Heart left ventricle (tissue), 16 donors: ENCODE data around the gene LRFN4. TPM values are rescaled to one million over a fixed set of nuclear protein-coding genes. Genes with fewer than 3 reads are reported as not detected.

Experiments
- ATAC-seq, 4 donors: fragments of 200-7000 bp; cut with Tn5 transposase; one replicate each; pipeline ENCODE4 v1.9.1; 2020 to 2022; ENCODE audit warnings: moderate library complexity in 4 of 4, mild to moderate bottlenecking in 3 of 4, moderate number of reproducible peaks in 1 of 4
- DNase-seq, 5 donors: peaks; one replicate each; pipeline ENCODE4 v3.0.0-alpha.2; 2020
- H3K27ac ChIP-seq, 12 donors: fragments of 200-600 bp; sonication (generic) in 4 of 12; one replicate each; pipeline versions ENCODE4 v1.5.0 to v1.8.0; 2016 to 2022; ENCODE audit warnings: mild to moderate bottlenecking in 2 of 12
- H3K27me3 ChIP-seq, 9 donors: fragments of 200-600 bp; sonication (generic) in 2 of 9; one replicate each; pipeline versions ENCODE4 v1.5.1 to v1.8.0; 2016 to 2022; ENCODE audit warnings: mild to moderate bottlenecking in 3 of 9
- H3K36me3 ChIP-seq, 9 donors: fragments of 200-600 bp; sonication (generic) in 2 of 9; one replicate each; pipeline versions ENCODE4 v1.5.0 to v1.8.0; 2018 to 2022; ENCODE audit warnings: mild to moderate bottlenecking in 2 of 9
- H3K4me1 ChIP-seq, 12 donors: fragments of 200-600 bp; sonication (generic) in 4 of 12; one replicate each; pipeline versions ENCODE4 v1.5.0 to v1.8.0; 2016 to 2022; ENCODE audit warnings: mild to moderate bottlenecking in 3 of 12
- H3K4me3 ChIP-seq, 12 donors: fragments of 200-600 bp; sonication (generic) in 4 of 12; one replicate each; pipeline versions ENCODE4 v1.5.0 to v1.8.0; 2017 to 2022; ENCODE audit warnings: mild to moderate bottlenecking in 9 of 12, moderate library complexity in 4 of 12
- H3K9me3 ChIP-seq, 12 donors: fragments of 200-600 bp; sonication (generic) in 4 of 12; one replicate each; pipeline versions ENCODE4 v1.5.0 to v1.8.0; 2016 to 2022; ENCODE audit warnings: mild to moderate bottlenecking in 1 of 12
- POLR2A ChIP-seq, 2 donors: fragments of 450-650 bp; IDR thresholded peaks; one replicate each; pipeline ENCODE4 v1.6.1; 2017; ENCODE audit warnings: antibody characterized with exemption in 2 of 2, mild to moderate bottlenecking in 2 of 2, moderate library complexity in 2 of 2
- WGBS, 4 donors: extraction: QIAGEN DNeasy Blood & Tissue Kit in 2 of 4; methylation state at CpG; one replicate each; pipeline versions ENCODE4 v1.1.5 to v1.1.7; 2013 to 2018; 5-methylcytosine and 5-hydroxymethylcytosine counted together
- intact Hi-C, 10 donors: fragments of 100-400 bp; cut with DNase I; formaldehyde crosslinking; loops; one replicate each; pipeline versions ENCODE4 v1.11.1 to v1.14.2; 2022
- long read RNA-seq, 3 donors: library from polyadenylated mRNA; unstranded; transcript quantifications; one replicate each; pipeline ENCODE4 v2.0.0, GENCODE V29; 2020 to 2021
- polyA plus RNA-seq, 2 donors: library from polyadenylated mRNA; stranded (reverse); fragments of 200-250 nt; gene quantifications; one replicate each; pipeline ENCODE4 v1.2.3, GENCODE V29; 2013
- total RNA-seq, 9 donors: library from RNA; depleted of rRNA in 2 of 9; stranded (reverse); fragments of >200 nt in 2 of 9; fragmentation: NEBNext Ultra II Directional in 3 of 9; extraction: Animal tissue kit (Norgen Biotek cat#: 25700) in 3 of 9; gene quantifications; one replicate each; pipeline versions ENCODE4 v1.1.0 to v1.2.4, GENCODE V29; 2016 to 2023
- TF ChIP-seq, protein P1 (sequence below), 12 donors: fragments of 200-600 bp; sonication (generic) in 4 of 12; IDR thresholded peaks; one replicate each; pipeline versions ENCODE4 v1.5.0 to v1.8.0; 2018 to 2022; ENCODE audit warnings: antibody characterized with exemption in 12 of 12, mild to moderate bottlenecking in 5 of 12
- donor health status: ischemic (EF 13 %, LVEDD 7.1; RV severe dilation, severe dysfunction).
- donor health status: healthy with polysubstance abuse.
- donor health status: DM: no; HTN: yes; CAD: no.
- donor health status: DM: no; HTN: no; CAD: no.
- donor health status: ischemic (EF 25% LVEDD 6.9; RV normal size, moderate dysfunction).
- donor health status: ischemic (EF 25% LVEDD 5.7; RV mildly dilated, moderate dysfunction).
- donor health status: healthy.
- donor health status: DM: yes; HTN: yes; CAD: no.
- donor health status: ischemic (EF 35%, LVEDD 5.7; RV mildly dilated, moderate dysfunction).
- donor health status: nonischemic (EF 11% LVEDD 7.7; RV severe dilation, severe dysfunction).
- donor health status: DM: yes; HTN: yes; CAD: no.
- donor health status: PGD.
- donor health status: ischemic (EF 29% LVEDD 5.4; RV normal size, mild dysfunction).
- donor health status: nonischemic (EF 23%, LVEDD 6.1; RV moderate dilation, normal function).

LRFN4 gene
- total RNA-seq (10 to 100 TPM in 8 of 9 donors, 1 to 10 TPM in 1; 8.2 to 22.0 (median 14.9) TPM), polyA plus RNA-seq (10 to 100 TPM; 15.4 to 22.1 TPM)
- long read RNA-seq, donor 1, transcript LRFN4-201 (2 exons, 2,431 nt), result major isoform, 20 of 33 reads
- long read RNA-seq, donor 1, partial matches to known transcripts, result 0 of 33 reads
- long read RNA-seq, donor 1, other reads (novel, unspliced or antisense), result 13 of 33 reads
- long read RNA-seq, donor 2, transcript LRFN4-201 (2 exons, 2,431 nt), result major isoform, 5 of 7 reads
- long read RNA-seq, donor 2, partial matches to known transcripts, result 1 of 7 reads
- long read RNA-seq, donor 2, other reads (novel, unspliced or antisense), result 1 of 7 reads
- long read RNA-seq, donor 3, transcript LRFN4-201 (2 exons, 2,431 nt), result major isoform, 26 of 36 reads
- long read RNA-seq, donor 3, partial matches to known transcripts, result 3 of 36 reads
- long read RNA-seq, donor 3, other reads (novel, unspliced or antisense), result 7 of 36 reads

DNA sequence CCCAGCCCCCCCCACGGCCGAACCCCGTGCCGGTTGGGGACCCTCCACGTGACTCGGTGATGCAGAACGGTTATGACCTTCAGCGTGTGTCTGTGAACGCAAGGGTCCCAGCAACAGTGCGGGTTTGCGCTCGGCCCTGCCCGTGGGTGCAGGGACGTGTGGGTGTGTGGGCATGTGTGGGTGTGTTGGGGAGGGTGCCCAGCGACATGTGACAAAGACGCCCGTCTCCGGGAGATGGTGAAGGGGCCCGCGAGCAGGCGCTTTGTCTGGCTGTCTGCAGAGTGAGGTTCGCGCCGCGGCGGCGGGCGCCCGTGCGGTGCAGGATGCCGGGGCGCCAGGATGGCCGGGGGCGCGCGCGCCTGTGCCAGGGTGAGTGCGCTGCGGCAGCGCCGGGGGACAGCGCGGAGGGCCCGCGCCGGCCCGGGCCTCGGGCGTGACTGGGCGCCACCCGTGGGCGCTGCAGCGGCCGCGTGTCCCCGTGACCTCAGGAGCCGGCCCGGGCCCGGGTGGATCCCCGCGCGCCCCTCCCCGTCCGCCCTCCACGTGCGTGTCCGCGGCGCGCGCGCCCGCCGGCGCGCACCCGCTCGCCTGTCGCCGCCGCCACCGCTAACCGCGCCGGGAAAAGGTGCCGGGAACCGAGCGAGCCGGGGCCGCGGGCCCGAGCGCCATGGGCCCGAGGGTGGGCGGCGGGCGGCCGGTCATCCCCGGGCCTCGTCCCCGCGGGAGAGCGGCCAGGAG lies at the start of gene LRFN4:
LRFN4 (plus strand) TSS at position 569 of the 738 bp plus-strand sequence. CDS start 681 bp downstream, outside the sequence.
- H3K9me3 ChIP-seq, result no peaks in the 10 kb centered on the region
- intact Hi-C loops, result loop anchor here in 2 of 10 donors (5.0 kb wide), 1 partner anchor 101 kb away; the partner anchor contains the start of gene PC (in 2 of the 2)

DNA sequence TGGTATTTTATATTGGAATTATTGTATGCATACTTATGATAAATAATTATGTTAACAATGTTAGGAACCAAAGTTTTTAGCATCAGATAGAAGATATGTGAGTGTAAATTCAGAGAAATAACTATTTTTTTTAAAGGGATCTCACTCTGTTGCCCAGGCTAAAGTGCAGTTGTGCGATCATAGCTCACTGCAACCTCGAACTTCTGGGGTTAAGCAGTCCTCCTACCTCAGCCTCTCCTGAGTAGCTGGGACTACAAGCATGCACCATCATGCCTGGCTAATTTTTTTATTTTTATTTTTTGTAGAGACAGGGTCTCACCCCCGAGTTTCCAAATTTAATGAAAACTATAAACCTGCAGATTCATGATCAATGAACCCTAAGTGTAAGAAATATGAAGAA lies 47.3 kb upstream of the LRFN4 start:
- Histone ChIP-seq H3K36me3 (peaks cover 0 to 14% (median 0%) of the 10 kb centered on the region in 9 donors), H3K9me3 (no peaks in the 10 kb centered on the region), H3K4me3 (no peak overlapping the region), H3K4me1 (no peaks in the 10 kb centered on the region), H3K27me3 (no peaks in the 10 kb centered on the region), H3K27ac (no peak overlapping the region)
- 94 to 97% (median 95%) methylated on average over 3 of the region's 3 CpGs for WGBS, 4 donors
- DNase-seq, result no peak
- ATAC-seq, result no peak
- intact Hi-C loops, result no loop called here
- TF ChIP-seq, protein P1, sequence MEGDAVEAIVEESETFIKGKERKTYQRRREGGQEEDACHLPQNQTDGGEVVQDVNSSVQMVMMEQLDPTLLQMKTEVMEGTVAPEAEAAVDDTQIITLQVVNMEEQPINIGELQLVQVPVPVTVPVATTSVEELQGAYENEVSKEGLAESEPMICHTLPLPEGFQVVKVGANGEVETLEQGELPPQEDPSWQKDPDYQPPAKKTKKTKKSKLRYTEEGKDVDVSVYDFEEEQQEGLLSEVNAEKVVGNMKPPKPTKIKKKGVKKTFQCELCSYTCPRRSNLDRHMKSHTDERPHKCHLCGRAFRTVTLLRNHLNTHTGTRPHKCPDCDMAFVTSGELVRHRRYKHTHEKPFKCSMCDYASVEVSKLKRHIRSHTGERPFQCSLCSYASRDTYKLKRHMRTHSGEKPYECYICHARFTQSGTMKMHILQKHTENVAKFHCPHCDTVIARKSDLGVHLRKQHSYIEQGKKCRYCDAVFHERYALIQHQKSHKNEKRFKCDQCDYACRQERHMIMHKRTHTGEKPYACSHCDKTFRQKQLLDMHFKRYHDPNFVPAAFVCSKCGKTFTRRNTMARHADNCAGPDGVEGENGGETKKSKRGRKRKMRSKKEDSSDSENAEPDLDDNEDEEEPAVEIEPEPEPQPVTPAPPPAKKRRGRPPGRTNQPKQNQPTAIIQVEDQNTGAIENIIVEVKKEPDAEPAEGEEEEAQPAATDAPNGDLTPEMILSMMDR (IDR thresholded peaks at IDR 0.05), result no peak
- no peak for TF ChIP-seq POLR2A (IDR thresholded peaks at IDR 0.05)

More for the DNA sequence above, at the start of gene LRFN4:
- Histone ChIP-seq H3K4me1 (peaks cover 0 to 13% (median 7%) of the 10 kb centered on the region in 12 donors), H3K27me3 (no peaks in the 10 kb centered on the region), H3K36me3 (no peaks in the 10 kb centered on the region), H3K4me3 (peak within 1 kb of the TSS; percentile 44 to 98 (median 74)), H3K27ac (peak within 1 kb of the TSS; percentile 74 to 97 (median 90))
- peak in 3 of 4 donors; percentile 21 to 47 (median 36) for ATAC-seq
- peak in 3 of 5 donors; percentile 36 to 56 (median 52) for DNase-seq
- TF ChIP-seq, protein P1 (IDR thresholded peaks at IDR 0.05), result no peak
- no peak for TF ChIP-seq POLR2A (IDR thresholded peaks at IDR 0.05)
- 0 to 1% (median 1%) methylated on average over 12 to 103 of the region's 103 CpGs for WGBS, 4 donors

DNA sequence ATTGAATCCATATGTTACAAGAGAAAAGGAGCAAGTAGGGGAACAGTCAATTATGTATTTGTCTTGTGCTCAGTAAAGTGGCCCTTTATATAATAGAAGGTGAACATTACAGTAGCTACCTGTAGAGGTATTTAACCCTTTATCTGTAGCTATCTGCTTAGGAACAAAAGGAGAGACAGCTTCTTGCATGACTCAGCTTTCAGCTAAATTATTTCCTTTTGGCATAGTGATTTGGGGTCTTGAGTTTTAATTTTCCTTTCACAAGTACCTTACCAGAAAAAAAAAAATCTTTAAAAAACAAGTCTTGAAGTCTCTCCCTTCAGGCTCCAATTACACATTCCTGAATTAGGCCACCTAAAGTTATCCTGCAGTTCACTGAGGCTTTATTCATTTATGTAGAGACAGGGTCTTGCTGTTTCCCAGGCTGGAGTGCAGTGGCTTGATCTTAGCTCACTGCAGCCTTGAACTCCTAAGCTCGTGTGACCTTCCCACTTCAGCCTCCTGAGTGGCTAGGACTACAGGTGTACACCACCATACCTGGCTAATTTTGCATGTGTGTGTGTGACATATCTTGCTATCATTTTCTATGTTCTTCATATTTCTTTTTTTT lies 46.2 kb upstream of the LRFN4 start:
- DNase-seq (no peak), ATAC-seq (no peak)
- no peaks in the 10 kb centered on the region for H3K4me1 ChIP-seq
- H3K27me3 ChIP-seq, result no peaks in the 10 kb centered on the region
- H3K36me3 ChIP-seq, result peaks cover 0 to 11% (median 0%) of the 10 kb centered on the region in 9 donors
- TF ChIP-seq, protein P1 (IDR thresholded peaks at IDR 0.05), result no peak
- no peak for TF ChIP-seq POLR2A (IDR thresholded peaks at IDR 0.05)
- intact Hi-C loops, result no loop called here
- H3K9me3 ChIP-seq, result no peaks in the 10 kb centered on the region
- 93 to 94% (median 94%) methylated on average over 1 of the region's 1 CpG for WGBS, 4 donors
- H3K4me3 ChIP-seq, result no peak overlapping the region
- no peak overlapping the region for H3K27ac ChIP-seq
